ENCODE results near the gene DNAJC22. TPM values are rescaled to one million over a fixed set of nuclear protein-coding genes. Genes with fewer than 3 reads are reported as not detected.
"Not testable (repeated sequence)": the region's sequence is repeated elsewhere in the genome, so short reads cannot be mapped to it uniquely, and the experiment has no call there.

The DNAJC22 gene
- total and polyA plus RNA-seq, 2 experiments from 2014 or later, result 0.33 to 0.48 TPM

GRCh38 chr12:49305762-49306510, 40.8 kb upstream of the DNAJC22 start:
- TF ChIP-seq CTCF (IDR thresholded peaks at IDR 0.05; ENCODE audit: low read depth, low read length), result no peak

GRCh38 chr12:49309386-49309785, 37.3 kb upstream of the DNAJC22 start:
- H3K27me3 ChIP-seq, result peaks cover 6% of the 10 kb centered on the region
- no peak for DNase-seq (ENCODE audit: low read depth in 1 of 2, low spot score in 1 of 2)
- no peak for TF ChIP-seq CTCF (IDR thresholded peaks at IDR 0.05; ENCODE audit: low read depth, low read length)
- H3K36me3 ChIP-seq, result no peaks in the 10 kb centered on the region
- no peaks in the 10 kb centered on the region for H3K4me1 ChIP-seq (ENCODE audit: low read depth)
- H3K27ac ChIP-seq, result no peak overlapping the region
- no peak overlapping the region for H3K4me3 ChIP-seq
- H3K9me3 ChIP-seq (ENCODE audit: low read depth), result no peaks in the 10 kb centered on the region

More at GRCh38 chr12:49305762-49306510, 40.8 kb upstream of the DNAJC22 start:
- Histone ChIP-seq H3K4me1 (ENCODE audit: low read depth) (no peaks in the 10 kb centered on the region), H3K9me3 (ENCODE audit: low read depth) (no peaks in the 10 kb centered on the region), H3K27me3 (peaks cover 6% of the 10 kb centered on the region), H3K4me3 (no peak overlapping the region), H3K36me3 (no peaks in the 10 kb centered on the region), H3K27ac (no peak overlapping the region)
- no peak for DNase-seq (ENCODE audit: low read depth in 1 of 2, low spot score in 1 of 2)

GRCh38 chr12:49310451-49311000, 36.2 kb upstream of the DNAJC22 start:
- not testable (repeated sequence) for DNase-seq (ENCODE audit: low read depth in 1 of 2, low spot score in 1 of 2); H3K4me3 ChIP-seq; H3K27me3 ChIP-seq; H3K36me3 ChIP-seq; H3K4me1 ChIP-seq (ENCODE audit: low read depth); H3K9me3 ChIP-seq (ENCODE audit: low read depth); H3K27ac ChIP-seq

GRCh38 chr12:49314811-49315210, 31.9 kb upstream of the DNAJC22 start:
- Histone ChIP-seq H3K4me1 (ENCODE audit: low read depth) (no peaks in the 10 kb centered on the region), H3K4me3 (no peak overlapping the region)

DNA sequence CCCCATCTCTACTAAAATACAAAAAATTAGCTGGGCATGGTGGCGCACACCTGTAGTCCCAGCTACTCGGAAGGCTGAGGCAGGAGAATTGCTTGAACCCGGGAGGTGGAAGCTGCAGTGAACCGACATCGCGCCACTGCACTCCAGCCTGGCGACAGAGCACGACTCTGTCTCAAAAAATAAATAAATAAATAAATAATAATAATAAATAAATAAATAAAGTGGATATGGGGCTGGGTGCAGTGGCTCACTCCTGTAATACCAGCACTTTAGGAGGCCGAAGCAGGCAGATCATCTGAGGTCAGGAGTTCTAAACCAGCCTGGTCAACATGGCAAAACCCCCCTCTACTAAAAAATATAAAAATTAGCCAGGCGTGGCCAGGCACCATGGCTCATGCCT, 29.6 kb upstream of the DNAJC22 start:
- not testable (repeated sequence) for H3K9me3 ChIP-seq (ENCODE audit: low read depth); DNase-seq (ENCODE audit: low read depth in 1 of 2, low spot score in 1 of 2); H3K36me3 ChIP-seq; H3K27ac ChIP-seq; H3K4me3 ChIP-seq; H3K4me1 ChIP-seq (ENCODE audit: low read depth)
- peaks cover 21% of the 10 kb centered on the region for H3K27me3 ChIP-seq

More at GRCh38 chr12:49314811-49315210, 31.9 kb upstream of the DNAJC22 start:
- no peak for TF ChIP-seq CTCF (IDR thresholded peaks at IDR 0.05; ENCODE audit: low read depth, low read length)
- H3K27me3 ChIP-seq, result peaks cover 14% of the 10 kb centered on the region
- no peak for DNase-seq (ENCODE audit: low read depth in 1 of 2, low spot score in 1 of 2)
- no peaks in the 10 kb centered on the region for H3K36me3 ChIP-seq
- H3K9me3 ChIP-seq (ENCODE audit: low read depth), result no peaks in the 10 kb centered on the region
- H3K27ac ChIP-seq, result no peak overlapping the region

GRCh38 chr12:49320411-49321103, 26.1 kb upstream of the DNAJC22 start:
- not testable (repeated sequence) for H3K4me1 ChIP-seq (ENCODE audit: low read depth); H3K9me3 ChIP-seq (ENCODE audit: low read depth); H3K27ac ChIP-seq; H3K36me3 ChIP-seq; DNase-seq (ENCODE audit: low read depth in 1 of 2, low spot score in 1 of 2); H3K4me3 ChIP-seq
- H3K27me3 ChIP-seq, result peaks cover 21% of the 10 kb centered on the region

DNA sequence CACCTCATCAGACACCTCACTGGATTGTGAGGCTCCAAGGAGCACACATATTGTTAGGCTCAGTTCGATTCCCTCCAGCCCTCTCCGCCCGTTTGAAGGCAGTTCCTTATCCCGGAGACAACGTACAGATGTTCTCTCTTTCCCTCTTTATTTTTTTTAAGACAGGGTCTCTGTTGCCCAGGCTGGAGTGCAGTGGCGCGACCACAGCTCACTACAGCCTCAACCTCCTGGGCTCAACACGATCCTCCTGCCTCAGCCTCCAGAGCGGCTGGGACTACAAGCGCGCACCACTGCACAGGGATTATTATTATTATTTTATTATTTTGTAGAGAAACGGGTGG, 24.4 kb upstream of the DNAJC22 start:
- Histone ChIP-seq H3K27me3 (peaks cover 21% of the 10 kb centered on the region), H3K36me3 (no peaks in the 10 kb centered on the region), H3K4me1 (ENCODE audit: low read depth) (no peaks in the 10 kb centered on the region), H3K27ac (peak overlapping the region; percentile 16), H3K4me3 (peak overlapping the region; percentile 42), H3K9me3 (ENCODE audit: low read depth) (no peaks in the 10 kb centered on the region)
- TF ChIP-seq CTCF (IDR thresholded peaks at IDR 0.05; ENCODE audit: low read depth, low read length), result no peak
- no peak for DNase-seq (ENCODE audit: low read depth in 1 of 2, low spot score in 1 of 2)

Data from cardiac muscle cell (in vitro differentiated cells and primary cell).